Measurements from ENCODE around the gene ZCCHC8.

The ZCCHC8 gene

DNA sequence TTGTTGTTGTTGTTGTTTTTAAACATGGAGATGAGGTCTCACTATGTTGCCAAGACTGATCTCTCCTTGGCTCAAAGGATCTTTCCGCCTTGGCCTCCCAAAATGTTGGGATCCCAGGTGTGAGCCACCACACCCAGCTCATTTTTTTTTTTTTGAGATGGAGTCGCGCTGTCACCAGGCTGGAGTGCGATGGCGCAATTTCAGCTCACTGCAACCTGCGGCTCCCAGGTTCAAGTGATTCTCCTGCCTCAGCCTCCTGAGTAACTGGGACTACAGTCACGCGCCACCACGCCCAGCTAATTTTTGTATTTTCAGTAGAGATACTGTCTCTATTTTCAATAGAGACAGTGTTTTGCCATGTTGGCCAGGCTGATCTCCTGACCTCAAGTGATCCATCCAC is 73.3 kb downstream of the ZCCHC8 start:
- DNase-seq (ENCODE audit: low read depth in 3 of 3): no peak

DNA sequence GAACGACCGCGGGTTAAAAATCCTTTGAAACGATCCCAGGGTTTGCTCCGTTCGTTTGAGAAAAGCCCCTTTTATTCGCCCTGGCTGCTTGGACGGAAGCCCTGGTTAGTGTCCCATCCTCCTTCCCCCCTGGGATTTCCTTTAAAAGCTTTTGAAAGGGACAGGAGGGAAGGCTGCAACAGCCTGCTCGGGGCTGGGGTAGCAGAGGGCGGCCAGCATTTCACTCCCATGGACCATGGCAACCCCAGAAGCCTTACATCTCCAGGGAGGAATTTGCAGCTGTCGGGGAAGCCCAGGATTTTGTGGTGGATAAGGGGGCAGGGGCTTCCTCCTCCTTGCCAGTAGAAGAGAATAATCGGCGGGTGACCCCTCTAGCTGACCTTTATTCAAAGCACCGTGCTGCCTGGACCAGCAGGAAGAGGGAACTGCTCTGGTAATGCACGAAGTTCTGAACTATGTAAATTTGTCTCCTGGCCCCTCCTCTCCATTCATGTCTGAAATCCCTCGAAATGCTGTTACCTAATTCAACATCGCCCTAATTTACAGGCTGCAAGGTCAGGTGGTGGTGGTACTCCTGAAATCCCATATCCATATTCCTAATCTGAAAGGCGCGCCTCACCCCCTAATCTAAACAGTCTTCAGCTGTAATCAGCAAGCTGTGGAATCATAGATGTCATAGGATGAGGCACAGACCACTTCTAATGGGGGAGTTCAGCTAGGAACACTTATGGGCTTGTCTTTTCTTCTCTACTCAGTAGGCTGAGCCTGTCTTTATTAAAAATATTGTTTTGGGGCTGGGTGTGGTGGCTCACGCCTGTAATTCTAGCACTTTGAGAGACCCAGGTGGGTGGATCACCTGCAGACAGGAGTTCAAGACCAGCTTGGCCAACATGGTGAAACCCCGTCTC is 77.2 kb downstream of the ZCCHC8 start:
- peak in 1 of 3 experiments; percentile 5 for DNase-seq (ENCODE audit: low read depth in 3 of 3)

- DNase-seq (ENCODE audit: low read depth in 3 of 3): peak in 2 of 3 experiments; percentile 21 to 42
These were observed 77.9 kb downstream of the ZCCHC8 start for GRCh38 chr12:122422730-122423257.

GRCh38 chr12:122421821-122422729 is 78.7 kb downstream of the ZCCHC8 start, which contains the start of gene CLIP1:
CLIP1 (minus strand) TSS chr12:122422669; CDS start chr12:122380452, 42,217 bp downstream.
- DNase-seq (ENCODE audit: low read depth in 3 of 3): peak in 2 of 3 experiments; percentile 34 to 58
